ENCODE measurements around the gene TEDC2. TPM values are rescaled to one million over a fixed set of nuclear protein-coding genes. Genes with fewer than 3 reads are reported as not detected.
"Not testable (repeated sequence)": the region's sequence is repeated elsewhere in the genome, so short reads cannot be mapped to it uniquely, and the experiment has no call there.

The TEDC2 gene
- total RNA-seq, 1 donor from 2014 or later = 3.7 TPM

DNA sequence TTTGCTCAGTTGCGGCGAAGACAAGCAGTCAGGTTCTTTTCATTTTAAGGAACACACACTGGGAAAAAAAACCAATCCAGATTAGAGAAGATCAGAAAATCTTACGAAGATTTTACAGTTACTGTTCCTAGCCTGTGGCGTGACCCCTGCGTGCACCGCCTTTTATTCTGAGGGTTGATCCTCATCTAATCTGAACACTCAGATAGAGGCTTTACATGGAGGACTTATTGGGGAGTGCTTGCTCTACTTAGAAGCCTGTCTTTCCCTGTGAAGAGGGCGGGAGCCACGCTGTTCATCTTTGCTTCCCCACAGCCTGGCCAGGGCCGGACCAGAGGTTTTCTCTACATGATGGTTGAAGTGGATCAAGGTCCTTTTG lies 16.4 kb downstream of the TEDC2 start:
- no peak for DNase-seq (ENCODE audit: low read depth in 2 of 2)

DNA sequence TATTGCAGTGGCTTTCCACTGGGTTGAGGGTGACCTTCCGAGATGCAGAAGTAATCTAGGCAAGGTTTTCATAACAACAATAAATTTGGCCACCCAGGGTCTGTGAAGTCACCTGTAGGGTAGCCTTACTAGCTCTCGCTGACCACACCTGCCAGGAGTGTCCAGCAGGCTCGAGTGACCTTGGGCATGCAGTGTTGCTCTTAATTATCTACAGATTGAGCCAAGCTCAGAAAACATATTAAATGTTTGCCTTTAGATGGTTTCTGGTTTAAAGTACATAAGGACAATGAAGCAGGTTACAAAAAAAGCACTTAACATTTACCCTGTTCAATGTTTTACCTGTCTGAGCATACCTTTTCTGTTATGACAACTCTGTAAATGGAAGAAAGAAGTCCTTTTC lies 16.8 kb downstream of the TEDC2 start:
- DNase-seq (ENCODE audit: low read depth in 2 of 2) = no peak

DNA sequence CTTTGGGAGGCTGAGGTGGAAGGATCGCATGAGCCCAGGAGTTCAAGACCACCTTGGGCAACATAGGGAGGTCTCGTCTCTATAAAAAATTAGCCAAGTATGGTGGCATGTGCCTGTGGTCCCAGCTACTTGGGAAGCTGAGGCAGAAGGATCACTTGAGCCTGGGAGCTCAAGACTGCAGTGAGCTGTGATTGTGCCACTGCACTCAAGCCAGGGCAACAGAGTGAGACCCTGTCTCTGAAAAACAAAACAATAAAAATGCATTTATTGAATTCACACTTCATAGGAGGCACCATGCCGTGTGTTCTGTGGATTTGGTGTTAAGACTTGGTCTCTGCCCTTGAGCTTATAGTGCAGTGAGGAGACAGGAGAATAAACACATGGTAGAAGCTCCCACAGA lies 17.4 kb downstream of the TEDC2 start:
- no peak for DNase-seq (ENCODE audit: low read depth in 2 of 2)

DNA sequence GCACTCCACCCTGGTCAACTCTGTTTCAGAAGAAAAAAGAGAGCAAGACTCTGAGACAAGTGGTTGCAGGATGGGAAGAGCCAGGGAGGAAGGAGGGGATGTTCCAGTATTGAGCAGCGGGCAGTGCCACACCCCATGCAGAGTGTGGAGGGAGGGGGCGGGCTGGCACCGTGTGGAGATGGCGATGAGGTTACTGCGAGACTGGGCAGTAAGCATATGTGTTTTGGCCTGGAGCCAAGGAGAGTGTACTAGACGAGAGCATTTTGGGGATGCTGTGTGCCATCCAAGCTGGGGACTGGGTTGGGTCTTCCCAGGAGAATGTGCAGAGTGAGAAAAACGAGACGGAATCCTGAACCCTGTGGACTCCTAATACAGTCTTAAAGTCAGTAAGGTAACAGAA lies 18.4 kb downstream of the TEDC2 start:
- DNase-seq (ENCODE audit: low read depth in 2 of 2) = no peak

DNA sequence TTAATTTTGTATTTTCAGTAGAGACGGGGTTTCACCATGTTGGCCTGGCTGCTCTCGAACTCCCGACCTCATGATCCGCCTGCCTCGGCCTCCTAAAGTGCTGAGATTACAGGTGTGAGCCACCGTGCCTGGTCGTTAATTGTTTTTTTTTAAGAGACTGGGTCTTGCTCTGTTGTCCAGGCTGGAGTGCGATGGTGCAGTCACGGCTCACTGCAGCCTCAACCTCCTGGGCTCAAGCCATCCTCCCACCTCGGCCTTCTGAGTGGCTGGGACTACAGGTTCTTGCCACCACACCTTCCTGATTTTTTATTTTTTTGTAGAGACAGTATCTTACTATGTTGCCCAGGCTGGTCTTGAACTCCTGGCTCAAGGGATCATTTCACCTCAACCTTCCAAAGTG lies 20.1 kb downstream of the TEDC2 start:
- DNase-seq (ENCODE audit: low read depth in 2 of 2) = not testable (repeated sequence)

DNA sequence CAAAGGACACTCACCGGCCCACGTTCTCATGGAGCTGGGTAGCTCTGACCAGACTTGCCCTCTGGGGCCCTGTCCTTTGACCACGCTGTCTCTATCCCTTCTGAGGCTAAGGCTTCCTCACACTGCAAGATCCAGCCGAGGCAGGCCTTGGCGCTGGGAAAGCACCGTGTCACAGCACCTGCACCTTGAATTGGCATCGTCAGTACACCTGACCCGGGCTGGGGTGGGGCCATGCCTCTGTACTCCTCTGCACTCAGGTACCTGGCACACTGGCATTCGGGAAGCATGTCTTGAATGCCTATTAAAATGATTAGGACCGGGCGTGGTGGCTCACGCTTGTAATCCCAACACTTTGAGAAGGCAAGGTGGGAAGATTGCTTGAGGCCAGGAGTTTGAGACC lies 21.0 kb downstream of the TEDC2 start:
- no peak for DNase-seq (ENCODE audit: low read depth in 2 of 2)

DNA sequence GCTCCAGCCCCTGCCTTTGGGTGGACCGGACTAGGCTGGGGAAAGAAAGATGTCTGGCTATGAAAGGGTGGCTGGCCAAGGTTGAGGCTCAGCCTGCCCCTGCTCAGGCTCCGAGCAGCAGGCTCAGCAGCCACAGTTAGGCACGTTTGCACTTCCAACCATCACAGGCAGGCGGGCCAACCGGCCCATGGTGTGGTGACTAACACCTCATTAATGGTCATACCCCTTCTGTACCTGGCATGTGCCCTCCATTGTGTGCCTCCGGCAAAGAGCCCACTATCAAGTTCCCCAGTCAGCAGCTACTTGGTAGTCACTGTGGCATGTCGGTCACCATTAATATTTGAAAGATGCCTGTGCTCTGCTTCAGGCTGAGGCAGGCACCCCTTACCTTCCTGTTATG lies 21.8 kb downstream of the TEDC2 start:
- DNase-seq (ENCODE audit: low read depth in 2 of 2) = no peak

DNA sequence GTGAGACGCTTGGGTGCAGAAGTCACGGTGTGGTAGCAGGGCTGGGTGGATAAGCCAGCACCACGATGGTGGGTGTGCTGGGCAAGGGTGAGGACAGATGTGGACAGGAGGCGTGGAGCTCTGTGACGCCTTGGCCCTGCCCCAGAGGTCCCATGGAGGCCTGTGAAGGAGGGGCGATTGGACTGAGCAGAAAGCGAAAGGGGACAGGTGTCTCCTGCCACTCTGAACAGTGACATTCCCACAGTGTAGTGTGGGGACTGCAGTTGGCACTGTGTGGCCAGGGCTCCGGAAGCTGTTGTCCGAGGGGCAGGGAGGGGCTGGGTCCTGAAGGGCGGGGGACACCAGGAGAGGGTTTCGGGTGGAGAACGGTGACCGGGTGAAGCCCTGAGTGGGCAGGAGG lies 22.3 kb downstream of the TEDC2 start:
- DNase-seq (ENCODE audit: low read depth in 2 of 2) = no peak

DNA sequence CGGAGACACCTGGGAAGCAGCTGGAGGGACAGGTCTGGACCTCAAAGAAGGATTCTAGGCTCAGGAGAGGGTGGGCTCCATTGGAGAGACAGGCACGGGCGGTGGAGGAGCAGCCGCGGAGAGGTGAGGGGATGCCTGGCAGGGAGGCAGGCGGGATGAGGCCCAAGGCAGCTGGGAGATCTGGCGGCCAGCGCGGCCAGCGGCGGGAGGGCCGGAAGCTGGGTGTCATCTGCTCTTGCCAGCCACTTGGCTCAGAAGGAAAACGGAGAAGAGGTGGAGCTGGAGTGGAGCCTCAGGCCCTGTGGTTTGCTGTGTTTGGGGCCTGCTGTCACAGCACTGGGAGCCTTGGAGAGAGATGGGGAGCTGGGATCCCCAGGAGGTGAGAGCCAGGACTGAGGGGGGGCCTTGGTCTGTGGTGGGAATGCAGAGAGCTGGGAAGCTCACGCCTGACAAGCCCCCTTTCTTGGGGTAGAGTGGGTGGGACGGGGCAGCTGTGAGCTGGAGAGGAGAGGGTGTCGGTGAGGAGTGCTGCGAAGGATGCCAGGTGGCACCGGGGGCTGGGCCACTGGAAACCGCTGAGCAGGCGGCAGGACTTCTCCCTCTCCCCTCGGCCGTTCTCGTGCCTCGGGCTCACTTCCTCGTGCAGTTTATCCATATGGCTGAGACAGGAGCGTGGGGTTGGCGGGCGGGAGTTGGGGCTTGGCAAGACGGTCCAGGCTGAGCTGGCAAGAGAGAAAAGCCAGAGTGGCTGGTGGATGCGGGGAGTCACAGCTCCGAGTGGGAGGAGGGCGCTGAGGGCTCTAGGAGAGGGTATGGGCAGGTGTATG lies 23.0 kb downstream of the TEDC2 start:
- peak in 1 of 2 donors; percentile 13 for DNase-seq (ENCODE audit: low read depth in 2 of 2)

DNA sequence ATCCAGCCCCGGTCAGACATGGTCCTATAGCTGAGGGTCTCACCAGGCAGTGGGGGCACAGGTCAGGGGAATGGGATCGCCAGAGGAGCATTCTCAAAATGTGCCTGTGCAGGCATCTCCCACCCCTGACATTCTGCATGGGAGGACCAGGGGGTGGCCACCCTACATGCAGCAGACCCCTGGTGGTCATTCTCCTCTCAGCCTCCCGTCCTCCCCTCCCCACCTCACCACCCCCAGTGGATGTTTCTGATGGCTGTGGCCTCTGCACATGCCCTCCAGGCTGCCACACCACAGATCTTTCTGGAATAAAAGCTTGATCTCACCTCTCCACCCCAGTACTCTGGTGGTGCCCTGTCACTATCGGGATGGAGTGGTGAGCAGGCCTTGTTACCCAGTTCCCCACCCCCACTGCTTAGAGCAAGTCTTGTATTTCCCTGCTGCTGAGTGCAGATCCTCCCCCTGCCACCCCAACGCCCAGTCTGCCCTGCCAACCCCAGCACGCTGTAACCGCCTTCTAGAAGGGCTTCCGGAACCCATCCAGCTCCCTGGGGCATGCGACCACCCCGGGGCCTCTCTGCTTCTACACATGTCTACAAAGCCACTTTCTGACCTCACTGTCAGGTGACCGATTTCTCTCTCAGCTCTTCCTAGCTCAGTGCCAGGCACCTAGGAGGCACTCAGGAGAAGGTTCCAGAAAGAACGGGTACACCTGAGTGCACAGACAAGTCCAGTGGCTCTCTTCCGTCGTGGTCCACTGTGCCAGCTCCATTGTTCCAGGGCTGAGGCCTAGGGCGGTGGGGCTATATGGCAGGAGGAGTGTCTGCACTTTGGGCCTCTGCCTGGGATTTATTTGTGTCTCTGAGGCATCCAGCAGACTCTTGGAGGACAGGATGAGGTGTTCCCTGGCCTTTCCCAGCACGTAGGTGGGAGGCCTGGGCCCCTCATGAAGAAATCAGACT lies 24.3 kb downstream of the TEDC2 start:
- DNase-seq (ENCODE audit: low read depth in 2 of 2) = no peak

DNA sequence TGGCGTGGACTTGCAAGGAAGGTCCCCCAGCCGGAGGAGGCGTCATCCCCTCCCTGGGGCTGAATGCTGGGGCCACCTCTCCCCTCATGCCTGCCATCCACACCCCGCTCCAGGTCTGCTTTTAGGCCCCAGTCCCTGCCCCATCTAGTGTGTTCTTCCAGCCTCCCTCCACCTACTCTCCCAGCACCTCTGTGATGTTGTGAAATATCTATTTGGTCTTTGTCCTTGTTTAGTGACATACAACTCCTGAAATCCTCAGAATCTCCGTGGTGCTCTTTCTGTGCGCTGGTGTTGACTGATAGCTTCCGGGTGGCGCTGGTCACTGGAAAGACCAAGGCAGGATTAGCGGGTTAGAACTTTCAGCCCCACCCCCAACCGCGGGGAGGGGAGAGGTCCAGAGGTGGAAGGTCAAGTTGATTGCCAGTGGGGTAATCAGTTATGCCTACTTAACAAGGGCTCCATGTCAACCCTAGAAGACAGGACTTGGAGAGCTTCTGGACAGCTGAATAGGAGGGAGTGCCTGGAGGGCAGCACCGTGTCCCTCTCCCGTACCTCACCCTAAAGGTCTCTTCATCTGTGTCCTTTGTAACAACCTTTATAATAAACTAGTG lies 25.1 kb downstream of the TEDC2 start:
- no peak for DNase-seq (ENCODE audit: low read depth in 2 of 2)

DNA sequence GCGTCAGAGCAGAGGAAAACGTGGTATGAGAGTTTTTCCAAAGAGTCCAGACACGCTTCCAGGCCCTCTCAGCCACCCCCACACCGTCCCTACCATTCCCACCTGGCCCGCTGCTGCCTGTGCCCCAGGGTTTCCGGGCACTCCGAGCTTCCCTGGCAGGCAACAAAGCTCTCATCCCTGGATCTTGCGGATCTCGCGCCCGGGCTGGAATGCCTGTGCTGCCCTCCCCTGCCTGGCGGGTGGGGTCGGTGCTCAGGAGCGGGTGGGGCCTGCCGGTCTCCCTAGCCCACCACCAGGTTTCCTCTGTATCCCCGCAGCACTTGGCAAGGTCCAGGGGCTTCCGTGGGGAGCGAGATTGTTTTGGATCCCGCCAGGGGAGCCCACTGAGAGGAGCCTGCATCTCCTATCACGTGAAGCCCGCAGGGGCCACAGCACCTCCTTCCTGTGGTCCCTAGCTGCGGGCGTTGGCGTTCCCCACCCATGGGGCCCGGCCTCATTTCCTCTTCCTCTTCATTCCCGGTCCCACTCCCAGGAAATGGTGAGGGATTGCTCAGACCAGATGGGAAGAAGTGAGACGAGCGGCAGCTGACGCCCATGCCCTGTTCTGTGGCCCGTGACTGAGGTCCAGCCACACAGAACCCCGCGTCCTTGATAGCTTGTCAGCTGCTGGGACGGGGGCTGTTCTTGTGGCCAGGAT lies 26.1 kb downstream of the TEDC2 start:
- DNase-seq (ENCODE audit: low read depth in 2 of 2) = no peak

DNA sequence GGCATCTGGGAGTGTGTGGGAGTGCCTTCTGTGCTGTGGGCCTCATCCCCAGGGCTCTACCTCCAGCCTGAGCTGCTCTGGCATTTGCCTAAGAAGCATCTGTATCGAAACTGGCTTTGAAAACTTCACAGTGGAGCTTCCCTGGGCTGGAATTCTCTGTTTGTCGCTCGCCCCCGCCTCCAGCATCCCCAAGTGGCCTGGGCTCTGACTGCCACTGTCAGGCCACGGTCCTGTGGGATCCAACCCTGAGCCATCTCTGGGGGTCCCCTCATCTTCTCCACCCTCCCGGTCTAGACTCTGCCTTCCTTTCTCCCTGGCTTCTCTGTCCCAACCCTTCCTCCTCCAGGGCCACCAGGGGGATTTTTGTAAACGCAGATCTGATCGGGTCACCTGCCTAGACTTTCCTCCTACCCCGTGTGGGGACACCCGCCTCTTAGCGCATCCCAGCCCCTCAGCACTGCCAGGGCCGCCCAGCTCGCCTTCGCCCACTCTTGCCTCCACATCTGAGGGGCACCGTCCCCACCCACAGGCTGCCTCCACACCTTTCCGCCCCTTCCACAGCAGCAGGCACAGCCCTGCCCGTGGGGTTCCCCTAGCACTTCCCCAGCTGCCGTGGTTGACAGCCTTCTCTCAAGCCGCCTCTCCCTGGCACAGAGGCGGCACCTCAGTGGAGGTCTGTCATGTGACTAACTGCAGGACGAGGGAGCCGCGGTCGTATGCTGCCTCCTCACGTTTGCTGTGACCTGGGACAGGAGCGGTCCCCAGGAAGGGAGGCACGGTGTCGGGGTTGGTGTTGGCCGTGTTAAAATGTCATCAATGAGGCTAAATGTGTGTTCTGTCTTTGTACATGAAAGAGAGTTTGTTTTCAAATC lies 27.0 kb downstream of the TEDC2 start:
- DNase-seq (ENCODE audit: low read depth in 2 of 2) = no peak

DNA sequence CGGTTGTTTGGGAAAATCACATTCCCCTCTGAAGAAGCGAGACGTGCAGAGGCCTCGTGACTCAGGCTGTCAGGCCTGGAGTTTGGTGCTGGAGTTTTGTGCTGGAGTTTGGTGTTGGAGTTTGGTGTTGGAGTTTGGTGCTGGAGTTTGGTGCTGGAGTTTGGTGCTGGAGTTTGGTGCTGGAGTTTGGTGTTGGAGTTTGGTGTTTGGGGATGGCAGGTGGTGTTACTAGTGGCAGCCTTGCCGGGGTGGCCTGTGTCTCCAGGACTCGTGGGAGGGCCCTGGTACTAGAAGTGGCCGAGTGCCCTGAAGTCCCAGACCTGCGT lies 27.6 kb downstream of the TEDC2 start:
- DNase-seq (ENCODE audit: low read depth in 2 of 2) = no peak

DNA sequence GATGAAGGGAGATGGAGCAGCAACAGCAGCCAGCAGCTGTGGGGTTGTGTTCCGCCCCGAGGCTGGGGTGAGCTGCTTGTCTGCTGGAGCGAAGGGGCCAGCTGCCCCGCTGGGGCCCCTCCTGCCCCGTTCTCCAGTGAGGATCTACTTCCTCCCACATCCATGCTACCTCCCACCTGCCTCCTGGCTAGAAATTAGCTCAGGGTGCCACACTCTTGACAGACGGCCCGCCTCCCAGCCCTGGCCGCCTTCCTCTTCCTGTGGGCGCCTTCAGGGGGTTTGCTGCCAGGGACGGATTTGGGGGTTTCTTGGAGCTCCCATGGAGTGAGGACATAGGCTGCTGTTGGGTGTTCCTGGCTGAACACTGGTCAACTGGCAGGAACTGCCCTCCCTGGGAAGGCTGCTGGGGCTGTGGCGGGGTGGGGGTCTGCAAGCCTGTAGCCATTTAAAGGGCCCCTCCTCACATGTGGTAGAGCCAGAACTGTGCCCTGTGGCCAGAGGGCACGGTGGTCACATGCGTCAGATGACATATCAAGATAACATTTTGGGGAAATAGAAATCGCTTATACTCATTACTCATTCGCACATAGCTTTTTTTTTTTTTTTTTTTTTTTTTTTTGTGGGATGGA lies 28.1 kb downstream of the TEDC2 start:
- no peak for DNase-seq (ENCODE audit: low read depth in 2 of 2)

DNA sequence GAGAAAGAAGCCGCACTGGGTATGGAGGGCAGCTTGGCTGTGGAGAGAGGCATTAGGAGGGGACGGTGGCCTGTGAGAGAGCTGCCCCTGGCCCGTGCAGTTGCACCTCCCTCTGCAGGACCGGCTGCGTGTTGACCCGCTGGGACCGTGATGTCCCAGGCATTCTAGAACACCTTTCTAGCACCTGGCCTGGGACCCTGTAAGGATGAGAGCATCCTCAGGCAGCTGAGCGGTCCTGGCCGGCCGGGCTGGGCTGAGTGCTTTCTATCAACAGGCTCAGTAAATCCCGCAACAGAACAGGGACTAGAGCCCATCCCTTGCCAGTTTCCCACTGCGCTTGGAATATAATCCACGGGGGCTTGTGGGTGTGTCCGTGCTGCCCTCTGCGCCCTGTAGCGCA lies 29.7 kb downstream of the TEDC2 start:
- no peak for DNase-seq (ENCODE audit: low read depth in 2 of 2)

DNA sequence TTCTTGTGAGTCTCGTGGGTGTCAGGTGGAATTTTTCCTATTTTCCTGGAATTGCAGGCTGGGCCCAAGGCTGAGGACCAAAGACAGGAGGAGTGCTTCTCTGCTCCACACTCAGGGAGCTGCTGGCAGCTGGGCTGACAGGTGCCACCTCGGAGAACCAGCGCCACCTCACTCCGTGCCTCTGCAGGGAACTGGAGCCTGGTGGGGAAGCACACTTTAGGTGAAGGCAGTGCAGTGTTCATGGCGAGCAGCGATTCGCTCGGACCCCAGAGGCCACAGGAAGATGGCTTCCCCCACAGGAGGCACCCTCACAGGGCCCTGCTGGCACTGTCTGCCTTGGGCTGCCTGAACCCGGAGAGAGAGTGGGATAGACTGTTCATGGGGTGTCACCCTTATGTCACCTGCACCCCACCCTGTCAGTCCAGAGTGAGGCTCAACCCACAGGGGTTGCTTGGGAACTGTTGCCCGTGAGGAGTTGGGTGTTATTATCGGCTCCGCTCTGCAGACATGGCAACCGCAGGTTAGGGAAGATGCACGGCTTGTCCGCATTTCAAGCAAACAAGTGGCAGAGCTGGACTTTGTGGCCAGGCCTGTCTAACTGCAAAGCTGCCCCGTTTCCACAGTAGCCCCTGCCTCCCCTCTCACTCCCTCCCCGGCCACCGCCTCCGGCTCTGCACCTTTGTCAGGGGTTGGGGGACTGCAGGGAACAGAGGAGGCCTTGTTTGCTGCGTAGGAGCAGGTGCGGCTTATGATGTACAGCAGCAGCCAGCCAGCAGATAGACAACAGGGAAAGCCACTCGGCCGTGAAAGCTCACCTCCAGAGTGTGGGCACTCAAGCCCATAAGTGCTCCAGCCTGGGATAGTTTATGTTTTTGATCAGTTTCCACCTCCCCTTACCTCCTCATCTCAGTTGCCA lies 30.5 kb downstream of the TEDC2 start:
- DNase-seq (ENCODE audit: low read depth in 2 of 2) = no peak

DNA sequence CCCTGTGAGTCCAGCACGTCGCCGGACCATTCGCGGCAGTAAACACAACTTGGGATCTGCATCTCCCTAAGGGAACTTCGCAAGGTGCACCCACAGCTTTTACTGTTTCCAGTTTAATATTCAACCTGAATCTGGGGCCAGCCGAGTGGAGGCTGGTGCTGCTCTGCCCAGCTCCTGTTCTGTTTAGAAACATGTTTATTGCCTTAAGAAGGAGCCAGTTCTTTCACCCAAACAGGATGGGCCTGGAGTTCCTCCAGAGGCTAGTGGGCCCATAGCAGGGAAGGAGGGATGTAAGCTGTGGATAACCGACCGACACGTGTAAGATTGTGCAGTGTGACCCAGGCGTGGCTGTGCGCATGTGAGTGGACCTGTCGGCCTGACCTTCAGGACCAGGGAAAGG lies 32.4 kb downstream of the TEDC2 start:
- DNase-seq (ENCODE audit: low read depth in 2 of 2) = no peak

DNA sequence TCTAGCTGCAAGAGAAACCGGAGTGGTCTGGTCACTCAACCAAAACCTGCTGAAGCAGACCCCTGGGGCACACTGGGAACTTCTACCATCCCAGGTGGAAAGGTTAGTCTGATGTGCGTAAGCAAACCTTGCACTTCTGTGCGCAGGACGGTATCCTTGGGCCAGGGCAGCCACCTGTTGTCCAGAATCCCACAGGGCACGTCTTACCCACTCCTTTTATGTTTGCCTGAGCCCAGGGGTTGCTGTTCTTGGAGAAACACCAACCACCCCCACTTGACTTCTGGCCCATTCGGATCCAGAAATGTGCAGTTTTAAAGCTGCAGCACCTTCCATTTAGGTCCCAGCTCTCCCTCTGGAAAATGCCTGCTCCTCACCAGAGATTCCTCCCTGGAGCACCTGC lies 33.7 kb downstream of the TEDC2 start:
- DNase-seq (ENCODE audit: low read depth in 2 of 2) = no peak
